ENCODE measurements around the gene FOXJ3.

- TF ChIP-seq CTCF (IDR thresholded peaks at IDR 0.05) (no peak), POLR2A (IDR thresholded peaks at IDR 0.05; ENCODE audit: low read depth) (no peak), EP300 (IDR thresholded peaks at IDR 0.05) (no peak)
Measured at GRCh38 chr1:42295816-42296215, 39.2 kb downstream of the FOXJ3 start.

Measured in esophagus muscularis mucosa (tissue), 4 donors.